NCI-H345 treated with DMSO at 0.1 percent for 48 hours (cell line): Measurements from ENCODE around the gene TUBB2A.
"Not testable (repeated sequence)": the region's sequence is repeated elsewhere in the genome, so short reads cannot be mapped to it uniquely, and the experiment has no call there.

ENCODE experiments used
- DNase-seq: peaks from one replicate; lab custom pipeline; 2025; ENCODE audit not compliant: unreplicated experiment; lab: John Stamatoyannopoulos, UW

Gene TUBB2A

GRCh38 chr6:3156184-3157130 is 887 bp downstream of the TUBB2A start:
- DNase-seq, result not testable (repeated sequence)

- not testable (repeated sequence) for DNase-seq
Observed at GRCh38 chr6:3155416-3155815, 1.9 kb downstream of the TUBB2A start.

GRCh38 chr6:3152689-3153088 is 4.7 kb downstream of the TUBB2A start:
- DNase-seq, result no peak

DNA sequence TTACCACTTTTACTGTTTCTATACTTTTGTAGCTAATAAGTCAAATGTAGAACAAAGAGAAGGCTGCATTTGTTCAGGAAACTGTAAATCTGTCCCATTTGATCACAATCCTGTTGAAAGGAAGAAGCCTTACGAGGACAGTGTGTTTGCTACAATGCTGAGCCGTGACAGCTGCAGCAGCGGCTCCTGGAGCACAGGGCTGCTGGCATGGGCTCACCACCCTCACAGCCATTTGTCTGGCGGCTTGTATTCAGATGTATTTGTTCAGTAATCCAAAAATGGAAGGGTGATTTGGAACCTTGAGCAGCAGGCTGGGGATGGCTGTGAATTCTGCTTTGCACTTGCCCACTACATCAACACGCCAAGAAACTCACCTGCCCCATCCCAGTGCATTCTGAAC is 5.7 kb downstream of the TUBB2A start:
- DNase-seq, result no peak

DNA sequence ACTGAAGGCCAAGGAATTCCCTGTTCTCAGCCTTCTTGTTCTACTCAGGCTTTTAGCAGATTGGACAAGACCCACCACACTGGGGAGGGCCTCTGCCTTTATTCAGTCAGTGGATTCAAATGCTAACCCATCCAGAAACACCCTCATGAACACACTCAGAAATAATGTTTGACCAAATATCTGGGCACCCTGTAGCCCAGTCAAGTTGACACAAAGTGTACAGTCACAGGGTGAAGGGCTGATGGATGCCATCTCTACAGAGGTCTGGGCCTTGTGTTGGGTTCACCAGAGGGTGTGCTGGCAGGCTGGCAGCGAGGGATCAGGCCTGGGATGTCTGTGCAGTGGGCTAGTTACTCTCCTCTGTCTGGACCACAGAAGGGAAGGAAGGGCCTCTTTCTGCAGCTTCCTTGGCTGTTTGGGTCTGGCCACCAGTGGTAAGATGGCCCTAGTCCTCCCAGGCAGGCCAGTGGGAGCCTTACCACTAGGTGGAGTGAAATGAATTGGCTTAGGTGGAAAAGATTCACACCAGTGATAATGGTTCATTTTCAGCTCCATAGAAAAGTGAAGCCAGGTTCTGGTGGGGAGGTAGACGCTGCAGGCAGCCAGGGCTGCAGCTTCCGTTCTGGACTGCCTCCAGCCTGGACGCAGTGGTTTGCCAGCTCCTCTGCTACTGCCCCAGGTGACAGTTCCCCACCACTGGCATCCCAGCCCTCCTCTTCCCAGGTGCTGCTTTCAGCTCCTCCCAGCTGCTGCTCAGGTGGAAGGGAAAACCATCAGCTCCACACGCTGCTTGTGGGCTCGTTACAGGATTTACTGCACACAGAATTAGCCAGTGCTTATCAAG is 9.2 kb downstream of the TUBB2A start:
- DNase-seq, result no peak

GRCh38 chr6:3144571-3144970 is 12.8 kb downstream of the TUBB2A start:
- DNase-seq, result no peak

DNA sequence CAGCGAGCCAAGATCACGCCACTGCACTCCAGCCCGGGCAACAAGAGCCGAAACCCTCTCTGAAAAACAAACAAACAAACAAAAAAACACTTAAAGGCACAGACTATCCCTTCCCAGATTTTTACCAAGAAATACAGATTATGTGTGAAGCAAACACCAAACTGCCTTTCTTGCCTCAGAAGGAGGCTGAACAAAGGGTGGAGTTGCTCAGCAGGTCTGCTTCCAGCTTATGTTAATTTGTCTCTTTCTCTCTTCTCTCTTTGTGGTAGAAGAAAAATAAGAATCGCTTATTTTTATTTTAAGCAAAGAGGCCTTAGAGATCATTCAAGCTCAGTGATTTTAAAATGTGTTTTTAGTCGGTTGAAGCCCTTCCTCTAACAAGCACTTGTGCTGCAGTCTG is 14.2 kb downstream of the TUBB2A start:
- DNase-seq, result no peak

DNA sequence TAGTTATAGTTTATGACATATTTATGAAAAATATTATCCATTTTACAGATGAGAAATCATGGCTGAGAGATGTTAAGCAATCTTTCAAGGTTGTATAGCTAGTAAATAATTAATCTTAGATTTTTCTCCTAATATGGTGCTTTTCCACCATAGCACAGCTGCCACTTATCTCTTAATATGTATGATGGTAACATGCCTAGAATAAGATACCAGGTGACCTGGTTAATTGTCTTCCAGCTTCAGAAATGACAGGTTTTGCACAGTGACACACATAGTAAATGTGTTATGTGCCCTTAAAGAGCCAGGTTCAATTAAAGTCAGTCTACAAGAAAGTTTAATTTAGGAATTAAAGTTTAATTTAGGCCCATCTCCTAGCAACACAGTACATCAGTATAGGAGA is 14.8 kb downstream of the TUBB2A start:
- no peak for DNase-seq

GRCh38 chr6:3140201-3140600 is 17.1 kb downstream of the TUBB2A start:
- no peak for DNase-seq

- DNase-seq, result no peak
Observed at GRCh38 chr6:3139090-3139903, 18.0 kb downstream of the TUBB2A start.

- DNase-seq, result no peak
Observed at GRCh38 chr6:3138341-3138740, 19.0 kb downstream of the TUBB2A start.

DNA sequence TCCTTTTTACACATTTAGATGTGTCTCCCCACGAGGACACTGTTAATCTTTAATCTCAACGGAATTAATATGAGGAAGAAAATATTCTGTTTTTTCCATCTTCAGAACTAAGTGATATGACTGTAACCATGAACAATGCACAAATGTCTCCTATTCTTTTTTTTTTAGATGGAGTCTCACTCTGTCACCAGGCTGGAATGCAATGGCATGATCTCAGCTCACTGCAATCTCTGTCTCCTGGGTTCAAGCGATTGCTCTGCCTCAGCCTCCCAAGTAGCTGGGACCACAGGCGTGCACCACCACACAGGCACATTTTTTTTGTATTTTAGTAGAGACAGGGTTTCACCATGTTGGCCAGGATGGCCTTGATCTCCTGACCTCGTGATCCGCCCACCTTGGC is 19.5 kb downstream of the TUBB2A start:
- not testable (repeated sequence) for DNase-seq

DNA sequence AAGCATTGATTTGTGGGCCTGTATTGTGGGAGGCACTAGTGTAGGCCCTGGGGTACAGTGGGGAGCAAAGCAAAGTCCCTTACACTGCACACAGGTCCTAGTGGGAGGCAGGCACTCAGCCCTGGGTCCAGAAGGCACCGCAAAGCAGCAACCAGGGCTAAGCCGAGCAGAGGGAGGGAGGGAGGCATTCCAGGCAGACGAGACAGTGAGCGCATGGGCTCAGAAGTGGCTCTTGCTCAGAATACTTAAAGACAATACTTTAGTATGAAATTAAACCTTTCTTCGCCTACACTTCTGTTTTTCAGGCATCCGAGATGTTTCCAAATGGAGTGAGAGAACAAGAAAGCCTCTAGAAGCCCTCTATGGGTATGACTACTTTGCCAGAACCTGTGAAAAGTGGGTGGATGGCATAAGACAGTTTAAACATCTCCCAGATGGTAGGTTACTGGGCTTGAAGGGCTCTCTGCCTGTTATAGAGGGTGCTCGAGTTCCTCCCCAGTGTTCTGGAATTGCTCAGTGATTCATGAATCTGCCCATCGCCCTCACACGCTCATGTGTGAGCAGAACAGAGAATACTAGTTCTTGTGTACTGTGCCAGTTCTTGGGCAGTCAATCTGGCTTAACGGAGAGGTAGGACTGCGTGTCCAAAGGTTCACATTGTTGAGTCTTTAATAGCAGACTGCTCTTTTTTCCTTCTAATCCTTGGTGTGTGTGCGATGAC is 20.1 kb downstream of the TUBB2A start:
- no peak for DNase-seq

GRCh38 chr6:3136292-3137011 is 20.9 kb downstream of the TUBB2A start:
- DNase-seq, result no peak

DNA sequence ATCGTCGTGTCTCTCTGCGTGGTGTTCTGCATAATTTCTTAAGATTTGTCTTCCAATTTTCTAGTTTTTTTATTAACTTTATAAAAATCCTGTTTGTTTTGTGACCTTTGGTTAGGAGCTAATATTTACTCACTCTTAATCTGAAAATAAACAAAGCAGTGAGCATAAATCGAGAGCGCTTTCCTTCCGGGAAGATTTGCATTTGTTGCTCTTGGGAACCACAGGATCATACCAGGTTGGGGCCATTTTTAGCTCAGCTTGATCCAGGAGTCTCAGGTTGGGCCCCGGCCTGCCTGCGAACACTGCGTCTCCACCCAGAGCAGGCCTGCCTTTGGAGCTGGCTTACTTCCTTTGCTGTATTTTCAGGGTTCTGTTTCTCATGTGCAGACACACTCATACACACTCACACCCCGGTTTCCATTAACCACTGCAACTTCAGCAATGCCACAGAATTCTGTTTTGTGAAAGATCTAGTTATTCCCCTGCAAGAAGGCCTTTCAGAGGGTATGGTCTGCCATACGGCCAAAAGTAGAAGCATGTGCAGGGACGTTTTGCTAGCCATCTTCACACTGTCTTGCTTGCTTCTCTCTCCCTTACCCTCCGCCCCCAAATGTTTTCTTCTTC is 21.6 kb downstream of the TUBB2A start:
- DNase-seq, result no peak

GRCh38 chr6:3133515-3133914 is 23.8 kb downstream of the TUBB2A start:
- DNase-seq, result no peak

DNA sequence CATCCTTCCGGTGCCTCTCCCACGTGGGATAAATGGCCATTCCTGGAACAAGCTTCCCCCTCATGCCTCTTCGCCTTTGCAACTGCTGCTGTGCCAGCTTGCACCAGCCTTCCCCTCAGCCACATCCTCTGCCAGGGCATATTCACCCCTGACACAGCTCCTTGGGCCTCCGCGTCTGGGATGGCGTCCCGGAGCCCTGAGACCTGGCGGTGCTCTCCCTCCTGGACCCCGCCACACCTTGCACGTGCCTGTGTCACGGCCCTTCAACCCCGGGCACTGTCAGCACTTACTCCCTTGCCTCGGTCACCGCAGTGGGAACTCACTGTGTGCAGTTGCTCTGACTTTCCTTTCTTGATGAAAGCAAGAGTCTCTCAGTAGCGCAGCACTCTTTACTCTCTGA is 25.6 kb downstream of the TUBB2A start:
- no peak for DNase-seq

- no peak for DNase-seq
Observed at GRCh38 chr6:3128356-3129108, 28.8 kb downstream of the TUBB2A start.

- no peak for DNase-seq
Observed at GRCh38 chr6:3125815-3126214, 31.5 kb downstream of the TUBB2A start.
